Activated CD4-positive, alpha-beta T cell treated with anti-CD3 and anti-CD28 coated beads, Interleukin-2, amount 50 U/mL, for 16 hours (primary cell): ENCODE measurements around the gene ITPR1.

Experiments
- DNase-seq: peaks from one replicate; pipeline ENCODE4 v3.0.0-alpha.2; 2020

Gene ITPR1

DNA sequence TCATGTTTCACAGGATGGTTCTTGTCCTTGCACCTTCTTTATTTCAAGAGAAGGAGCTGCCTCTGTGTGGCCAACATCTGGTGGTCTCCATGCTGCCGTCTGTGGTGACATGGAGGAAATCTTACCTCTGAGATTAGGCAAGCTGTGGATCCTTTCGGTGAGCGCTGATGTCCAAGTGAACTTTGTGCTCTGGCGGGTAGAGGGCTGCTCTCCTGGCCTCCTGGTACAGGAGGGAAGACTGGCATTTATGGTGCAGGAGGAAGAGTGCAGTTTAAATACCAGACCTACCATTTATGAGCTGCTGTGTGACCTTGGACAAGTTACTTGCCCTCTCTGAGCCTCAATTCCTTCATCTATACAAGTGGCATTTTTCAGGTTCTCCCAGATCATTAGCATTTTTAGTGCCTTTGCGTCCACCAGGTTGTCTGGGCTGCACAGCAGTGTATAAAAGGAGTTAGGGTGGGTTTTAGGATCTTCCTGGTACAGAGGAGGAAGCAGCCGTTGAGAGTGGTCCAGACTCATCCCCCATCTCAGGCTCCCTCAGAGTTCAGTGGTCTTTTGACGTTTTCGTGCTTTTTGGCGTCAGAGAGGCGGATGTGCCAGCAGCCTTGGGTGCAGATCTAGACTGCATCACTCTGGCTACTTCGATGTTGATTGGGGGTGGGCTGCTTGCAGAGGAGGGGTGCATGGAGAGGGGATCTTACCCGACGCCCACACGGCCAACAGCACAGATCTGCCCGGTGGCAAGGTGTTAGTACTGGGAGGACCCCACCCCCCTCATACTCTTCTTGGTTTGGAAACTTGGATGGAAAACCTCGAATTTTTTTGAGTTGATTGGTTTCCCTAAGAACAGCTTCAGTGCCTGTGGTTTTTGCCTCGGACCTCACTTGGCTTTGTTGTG lies 162.2 kb downstream of the ITPR1 start:
- DNase-seq, result no peak

DNA sequence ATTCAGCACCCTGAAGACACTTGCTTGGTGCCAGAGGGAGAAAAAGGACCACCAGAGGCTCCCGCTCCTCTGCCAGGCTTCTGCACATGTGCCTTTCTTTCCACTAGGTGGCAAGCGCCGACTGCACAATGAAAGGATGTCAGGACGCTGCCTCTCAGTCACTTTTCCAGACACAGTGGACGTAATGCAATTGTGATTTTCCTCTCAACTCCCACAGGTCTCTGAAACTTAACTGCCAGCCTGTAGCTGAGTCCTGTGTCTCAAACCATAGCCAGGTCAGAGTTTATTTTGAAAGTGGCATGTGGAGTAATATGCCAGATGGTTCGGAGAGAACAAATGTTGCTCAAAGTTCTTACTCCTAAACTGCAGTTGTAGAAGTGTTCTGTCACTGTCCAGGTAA lies 162.9 kb downstream of the ITPR1 start:
- no peak for DNase-seq

DNA sequence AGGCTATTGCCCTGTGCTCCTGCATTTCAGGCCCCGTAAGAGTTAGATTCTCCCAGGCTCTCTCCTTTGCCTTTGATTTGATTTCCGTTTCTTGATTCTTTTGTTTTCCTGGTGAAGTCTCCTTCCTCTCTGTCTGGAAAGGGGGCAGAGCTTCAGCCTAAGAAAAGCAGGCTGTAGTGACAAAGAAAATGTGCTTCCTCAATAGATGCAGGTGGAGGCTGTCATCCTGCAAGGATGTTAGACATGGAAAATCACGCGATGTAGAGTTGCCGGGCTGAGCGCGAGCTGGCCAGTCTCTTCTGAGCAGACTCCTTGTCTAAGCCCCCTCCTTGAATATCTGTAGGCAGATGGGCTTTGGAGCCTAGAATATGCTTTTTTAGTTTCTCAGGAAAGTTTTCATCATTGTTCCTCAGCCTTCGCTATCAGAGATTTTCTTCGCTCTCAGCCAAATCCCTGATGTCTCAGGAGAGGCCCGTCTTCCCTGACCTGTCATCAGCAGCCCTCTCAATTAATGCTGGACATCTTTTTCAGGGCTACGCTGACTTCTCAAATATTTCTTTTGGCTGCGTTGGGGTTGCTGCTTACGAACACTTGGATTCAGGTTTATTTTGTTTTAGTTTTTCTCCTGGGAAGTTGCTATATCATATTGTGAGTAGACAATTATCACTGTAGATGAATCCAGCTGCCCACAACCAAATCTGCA lies 163.6 kb downstream of the ITPR1 start:
- DNase-seq, result no peak

DNA sequence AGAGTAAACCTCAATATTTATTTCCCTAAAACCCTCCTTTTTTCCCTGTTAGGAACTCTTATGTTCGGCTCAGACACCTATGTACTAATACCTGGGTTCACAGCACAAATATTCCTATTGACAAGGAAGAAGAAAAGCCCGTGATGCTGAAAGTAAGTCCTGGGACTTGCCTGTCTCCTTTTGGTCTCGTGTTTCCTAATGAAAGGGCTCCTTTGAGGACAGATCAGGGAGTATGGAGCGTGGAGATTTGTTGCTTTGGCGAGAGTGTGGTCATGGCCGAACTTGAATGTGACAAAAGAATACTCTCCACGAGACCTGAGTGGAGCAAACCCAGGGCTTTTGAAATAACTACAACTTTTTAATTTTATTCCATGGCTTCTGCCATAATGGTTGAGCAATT lies 167.8 kb downstream of the ITPR1 start:
- DNase-seq, result no peak

DNA sequence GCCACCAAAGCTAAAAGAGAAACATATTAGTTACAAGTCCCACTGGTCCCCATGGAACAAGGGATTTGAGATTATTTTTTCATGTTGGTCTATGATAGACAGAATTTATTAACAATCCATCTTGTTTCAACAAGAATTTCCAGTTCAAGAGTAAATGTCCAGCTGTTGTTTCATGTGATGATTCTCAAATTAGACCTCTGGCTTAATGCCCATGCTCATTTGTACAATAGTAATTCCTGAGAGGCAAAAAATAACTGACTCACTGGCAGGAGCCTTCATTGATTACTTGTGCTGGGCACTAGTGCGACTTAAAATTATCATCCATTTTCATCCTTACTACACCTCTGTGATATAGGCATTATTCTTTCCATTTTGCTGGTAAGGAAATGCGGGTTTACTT lies 171.3 kb downstream of the ITPR1 start:
- DNase-seq, result no peak

DNA sequence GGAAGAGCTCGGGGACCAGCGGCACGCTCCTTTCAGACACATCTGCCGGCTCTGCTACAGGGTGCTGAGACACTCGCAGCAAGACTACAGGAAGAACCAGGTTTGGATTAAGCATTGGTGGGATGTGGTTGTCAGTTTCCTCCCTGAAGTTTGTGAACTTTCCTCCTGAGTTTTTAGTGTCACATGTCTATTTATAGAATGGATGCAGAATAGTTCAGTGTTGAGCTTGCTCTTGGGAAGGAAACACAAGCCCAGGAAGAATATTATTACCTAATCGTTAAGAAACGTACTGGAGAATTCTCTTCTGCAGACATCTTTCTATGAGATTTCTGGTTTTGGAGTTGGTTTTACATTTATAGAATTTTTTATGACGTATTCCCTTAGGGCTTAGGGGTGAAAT lies 172.0 kb downstream of the ITPR1 start:
- no peak for DNase-seq

DNA sequence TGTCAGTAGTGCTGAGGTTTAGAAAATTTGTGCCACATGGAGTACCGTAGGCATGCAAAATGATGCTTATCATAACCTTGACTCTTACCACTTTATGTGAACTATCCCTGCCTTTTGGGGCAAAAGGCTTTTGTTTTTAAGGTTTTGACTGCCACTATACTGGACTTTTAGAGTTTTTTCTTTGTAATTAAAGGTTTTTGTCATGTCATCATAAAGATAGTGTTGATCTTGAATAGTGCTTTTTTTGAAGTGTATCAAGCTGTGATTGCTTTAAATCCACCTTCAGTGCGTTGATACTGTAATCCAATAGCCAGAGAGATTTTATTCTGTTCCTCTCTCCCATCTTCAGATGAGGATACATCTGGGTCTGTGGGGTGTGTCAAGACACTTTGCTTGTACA lies 172.9 kb downstream of the ITPR1 start:
- no peak for DNase-seq

DNA sequence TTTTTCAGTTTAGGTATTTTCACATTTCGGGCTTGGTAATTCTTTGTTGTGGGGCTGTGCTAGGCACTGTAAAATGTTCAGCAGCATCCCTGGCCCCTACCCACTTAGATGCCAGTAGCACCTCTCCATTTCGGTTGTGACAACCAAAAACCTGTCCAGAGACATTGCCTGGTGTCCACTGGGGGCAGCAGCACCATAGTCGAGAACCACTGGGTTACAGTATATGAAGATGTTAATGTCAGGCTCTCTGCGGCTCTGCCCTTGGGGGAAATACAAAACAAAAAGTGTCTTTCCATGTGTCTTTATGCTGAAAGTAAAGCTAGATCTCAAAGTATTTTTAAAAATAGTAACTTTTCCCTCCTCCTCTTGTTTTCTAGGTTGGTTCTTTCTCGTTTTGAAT lies 177.2 kb downstream of the ITPR1 start:
- no peak for DNase-seq

DNA sequence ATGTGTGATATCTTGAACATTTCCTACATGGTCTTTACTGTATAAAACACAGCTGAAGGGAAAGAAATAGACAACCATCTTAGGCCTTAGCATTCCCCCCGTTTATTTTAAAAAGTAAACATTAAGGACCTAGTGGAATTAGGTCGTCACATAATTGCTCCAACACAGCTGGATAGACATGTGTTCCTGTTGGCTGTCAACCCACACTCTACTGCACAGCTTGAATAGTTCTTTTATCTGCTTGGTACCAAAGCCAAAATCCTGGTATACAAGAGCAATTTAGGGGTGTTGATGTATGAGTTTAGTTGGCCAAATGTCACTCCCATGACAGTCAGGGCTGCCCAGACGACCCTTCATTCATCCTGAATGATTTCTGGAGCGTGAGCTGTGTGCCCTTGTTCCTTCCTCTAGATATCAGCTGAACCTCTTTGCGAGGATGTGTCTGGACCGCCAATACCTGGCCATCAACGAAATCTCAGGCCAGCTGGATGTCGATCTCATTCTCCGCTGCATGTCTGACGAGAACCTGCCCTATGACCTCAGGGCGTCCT lies 179.7 kb downstream of the ITPR1 start:
- DNase-seq, result no peak

DNA sequence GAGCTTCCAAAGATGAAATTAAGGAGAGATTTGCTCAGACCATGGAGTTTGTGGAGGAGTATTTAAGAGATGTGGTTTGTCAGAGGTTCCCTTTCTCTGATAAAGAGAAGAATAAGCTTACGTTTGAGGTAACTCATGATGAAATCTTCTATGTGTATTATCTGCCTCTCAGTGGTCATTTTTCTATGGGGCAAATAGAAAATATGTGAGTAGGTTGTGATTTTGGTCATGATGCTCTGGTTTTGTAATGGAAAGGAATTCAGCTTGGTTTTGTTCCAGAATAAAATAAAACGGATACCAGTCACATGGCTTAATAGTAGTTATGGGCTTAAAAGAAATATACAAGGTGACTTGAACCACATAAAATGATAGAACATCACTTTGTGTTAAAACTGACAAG lies 181.1 kb downstream of the ITPR1 start:
- DNase-seq, result no peak

DNA sequence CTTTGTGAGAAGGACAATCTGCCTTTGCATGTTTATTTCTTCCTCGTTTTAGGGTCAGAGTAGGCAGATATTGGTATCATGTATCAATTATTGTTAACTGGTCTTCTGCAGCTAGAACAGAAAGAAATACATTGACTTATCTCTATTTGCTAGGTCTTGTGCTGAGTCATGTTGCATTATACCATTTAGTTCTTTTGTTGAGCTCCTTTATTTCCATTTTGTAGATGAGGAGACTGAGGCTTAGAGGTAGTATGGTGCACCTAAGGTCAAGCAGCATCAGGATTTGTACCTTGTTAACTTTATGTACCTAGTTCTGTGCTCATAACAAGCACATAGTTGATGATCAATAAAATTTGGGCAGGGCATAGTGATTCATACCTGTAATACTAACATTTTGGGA lies 182.6 kb downstream of the ITPR1 start:
- DNase-seq, result no peak

DNA sequence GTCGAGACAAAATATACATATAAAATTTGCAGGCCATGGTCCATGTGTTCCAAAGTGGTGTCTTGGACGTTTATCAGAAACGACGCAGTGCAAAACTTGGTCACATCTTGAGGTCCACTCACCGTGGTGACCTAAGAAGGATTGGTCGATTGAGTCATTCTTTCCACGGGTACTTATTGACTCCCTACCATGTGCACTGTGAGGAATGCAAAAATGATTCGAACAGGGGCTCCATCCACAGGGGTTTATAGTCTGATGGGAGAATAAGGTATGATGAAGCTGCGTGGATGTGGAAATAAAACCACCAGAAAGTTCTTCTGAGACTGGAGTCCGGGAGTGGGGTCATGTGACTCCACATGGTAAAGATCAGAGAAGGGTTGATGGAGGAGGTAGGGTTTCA lies 185.2 kb downstream of the ITPR1 start:
- DNase-seq, result no peak

DNA sequence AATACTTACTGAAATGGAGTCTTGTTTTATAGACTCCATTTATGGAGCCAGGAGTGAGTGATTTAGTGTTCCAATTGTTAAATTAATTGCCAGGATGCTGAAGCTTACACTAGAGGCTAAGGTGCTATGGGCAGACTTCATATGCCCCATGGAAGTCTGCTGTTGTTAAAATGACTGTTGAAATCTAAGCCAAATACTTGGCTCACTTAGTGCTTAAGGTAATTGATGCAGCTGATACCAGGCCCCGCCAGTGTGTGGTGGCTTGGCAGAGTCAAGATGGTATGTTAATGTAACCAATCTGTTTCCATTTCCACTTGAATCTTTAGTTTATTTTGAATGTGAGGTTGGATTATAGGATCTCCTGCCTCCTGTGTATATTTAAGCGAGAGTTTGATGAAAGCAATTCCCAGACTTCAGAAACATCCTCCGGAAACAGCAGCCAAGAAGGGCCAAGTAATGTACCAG lies 187.1 kb downstream of the ITPR1 start:
- no peak for DNase-seq

DNA sequence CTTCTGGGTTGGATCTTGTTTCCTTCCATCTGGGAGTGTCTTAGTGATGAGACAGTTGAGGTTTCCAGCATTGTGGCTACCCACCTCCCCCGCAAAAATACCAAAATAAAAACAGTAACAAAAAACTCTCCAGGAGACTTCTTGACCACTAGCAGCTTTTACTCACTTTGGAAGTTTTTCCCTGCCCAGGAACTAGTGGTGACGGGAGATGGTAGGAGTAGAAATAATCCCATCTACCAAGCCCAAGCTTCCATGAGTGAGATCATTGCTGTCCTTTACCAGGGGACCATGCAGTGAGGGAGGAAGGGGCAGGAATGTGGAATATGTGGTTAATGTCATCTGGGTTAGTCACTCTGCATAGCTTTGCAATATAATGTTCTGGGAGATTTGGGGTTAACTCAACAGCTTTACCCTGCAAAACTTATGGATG lies 187.7 kb downstream of the ITPR1 start:
- DNase-seq, result no peak

DNA sequence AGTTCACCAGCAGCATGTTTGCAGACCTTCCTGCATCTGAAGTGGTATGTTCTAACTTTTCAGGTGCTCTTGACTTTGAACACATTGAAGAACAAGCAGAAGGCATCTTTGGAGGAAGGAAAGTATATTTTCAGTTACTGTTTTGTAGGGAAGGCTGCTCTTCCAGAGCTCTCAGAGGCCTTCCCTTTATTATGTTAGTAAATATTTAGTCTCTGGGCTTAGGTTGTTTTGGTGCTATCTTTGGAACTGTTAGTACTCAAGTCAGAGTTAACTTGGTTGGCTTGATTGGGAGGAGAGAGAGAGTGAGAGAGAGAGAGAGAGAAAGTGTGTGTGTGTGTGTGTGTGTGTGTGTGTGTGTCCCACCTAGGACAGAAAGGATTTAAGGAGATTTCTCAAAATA lies 188.2 kb downstream of the ITPR1 start:
- no peak for DNase-seq

DNA sequence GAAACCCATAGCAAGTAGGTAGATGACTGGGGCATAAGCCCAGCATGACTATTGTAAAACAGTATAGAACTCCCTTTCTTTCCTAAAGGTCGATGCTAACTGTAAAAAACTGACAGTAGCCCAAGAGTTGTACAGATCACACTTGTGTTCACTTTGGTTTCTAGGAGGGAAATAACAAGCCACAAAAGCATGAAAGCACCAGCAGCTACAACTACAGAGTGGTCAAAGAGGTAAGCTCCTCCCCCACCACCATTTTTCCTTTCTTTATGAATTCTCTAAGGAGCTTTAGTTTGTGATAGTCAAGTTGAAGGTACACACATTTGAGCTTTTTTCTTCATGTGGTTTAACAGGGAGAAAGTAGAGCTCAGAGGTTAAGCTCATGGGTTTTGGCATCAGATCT lies 191.0 kb downstream of the ITPR1 start:
- no peak for DNase-seq

DNA sequence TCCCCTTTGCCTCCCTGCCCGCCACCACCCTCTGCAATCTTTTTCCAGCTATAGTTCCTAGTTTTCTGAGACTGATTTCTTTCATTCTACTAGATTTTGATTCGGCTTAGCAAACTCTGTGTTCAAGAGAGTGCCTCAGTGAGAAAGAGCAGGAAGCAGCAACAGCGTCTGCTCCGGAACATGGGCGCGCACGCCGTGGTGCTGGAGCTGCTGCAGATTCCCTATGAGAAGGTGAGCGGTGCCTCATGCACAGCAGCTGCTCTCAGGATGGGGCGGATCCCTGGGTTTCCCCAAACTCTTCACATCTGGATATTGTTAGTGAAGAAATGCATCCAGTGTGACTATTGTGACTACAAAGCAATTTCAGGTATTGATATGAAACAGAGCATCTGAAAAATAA lies 191.8 kb downstream of the ITPR1 start:
- DNase-seq, result no peak

DNA sequence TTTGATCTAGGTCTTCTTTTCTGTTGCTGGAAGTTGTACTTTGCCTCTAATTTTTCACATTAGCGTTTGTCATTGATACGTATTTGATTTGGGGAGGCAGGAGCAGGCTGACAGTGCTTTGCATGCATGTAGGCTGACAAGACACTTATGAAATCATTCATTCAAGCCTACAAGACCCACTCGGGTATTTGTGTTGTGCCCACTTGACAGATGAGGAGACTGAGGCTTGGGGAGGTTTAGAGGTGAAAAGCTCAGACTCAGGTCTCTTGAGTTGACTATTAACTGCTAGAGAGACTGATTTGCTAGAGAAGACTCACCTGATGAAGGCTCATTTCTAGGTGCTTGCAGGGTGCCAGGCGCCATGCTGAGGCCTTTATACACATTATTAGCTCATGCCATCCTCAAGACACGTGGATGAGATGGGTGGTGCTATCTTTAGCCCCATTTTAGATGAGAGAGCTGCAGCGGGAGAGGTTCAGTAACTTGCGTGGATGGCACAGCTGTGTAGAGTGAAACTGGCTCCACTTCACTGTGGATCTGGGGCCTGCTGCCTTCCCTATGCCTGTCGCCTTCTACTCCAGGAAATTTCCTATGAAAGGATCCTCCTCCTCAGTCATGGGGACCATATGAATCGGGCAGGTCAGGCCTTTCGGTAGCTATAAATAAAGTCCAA lies 192.7 kb downstream of the ITPR1 start:
- no peak for DNase-seq

DNA sequence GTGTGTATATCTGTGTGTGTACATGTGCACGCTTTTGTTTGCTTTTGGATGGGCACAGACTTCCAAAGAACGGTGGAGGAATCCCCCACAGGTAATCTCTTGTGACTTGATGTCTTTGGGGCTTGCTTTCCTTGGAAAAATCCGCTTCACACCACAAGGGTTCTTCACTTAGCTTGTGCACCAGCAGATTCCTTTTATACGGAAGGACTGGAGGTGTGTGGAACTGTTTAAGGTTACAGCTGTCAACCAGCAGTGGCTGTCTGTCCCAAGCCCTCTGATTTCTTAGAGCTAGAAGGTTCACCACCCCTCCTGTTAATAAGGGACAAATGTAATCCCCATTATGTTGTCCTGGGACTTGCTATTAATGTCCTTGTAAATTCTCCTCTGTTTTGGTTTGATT lies 193.5 kb downstream of the ITPR1 start:
- no peak for DNase-seq

DNA sequence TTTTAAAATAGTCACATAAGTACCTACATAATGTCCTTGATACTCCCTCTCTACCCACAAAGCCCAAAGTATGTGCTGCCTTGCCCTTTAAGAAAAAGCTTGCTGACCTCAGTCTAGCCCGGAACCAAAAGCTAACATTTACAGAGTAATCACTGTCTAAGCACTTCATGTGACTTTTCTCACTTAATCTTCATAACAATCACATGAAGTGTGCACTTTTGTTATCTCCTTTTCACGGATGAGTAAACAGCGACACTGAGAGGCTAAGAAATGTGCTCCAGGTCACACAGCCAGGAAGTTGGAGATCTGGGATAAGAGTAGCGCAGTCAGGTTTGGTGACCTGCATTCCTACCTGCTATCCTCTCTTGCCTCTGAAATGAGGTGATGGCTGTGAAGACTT lies 194.0 kb downstream of the ITPR1 start:
- no peak for DNase-seq

DNA sequence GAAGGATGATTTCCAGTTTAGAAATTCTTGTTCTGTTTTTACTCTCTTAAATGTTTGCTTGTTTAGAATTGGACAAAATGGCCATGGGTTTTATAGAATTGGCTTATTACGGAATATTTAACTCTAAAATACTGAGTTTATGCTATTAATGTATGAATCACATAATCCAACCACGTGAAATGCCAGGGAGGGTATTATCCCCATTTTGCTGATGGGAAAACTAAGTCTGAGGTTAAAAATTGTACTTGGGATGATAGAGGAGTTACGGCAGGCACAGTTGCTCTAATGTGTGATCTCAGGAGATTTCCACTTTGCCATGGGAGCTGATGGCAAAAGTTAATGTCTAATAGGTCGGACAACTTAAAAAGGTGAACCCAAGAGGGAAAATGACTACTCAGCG lies 194.4 kb downstream of the ITPR1 start:
- DNase-seq, result no peak

DNA sequence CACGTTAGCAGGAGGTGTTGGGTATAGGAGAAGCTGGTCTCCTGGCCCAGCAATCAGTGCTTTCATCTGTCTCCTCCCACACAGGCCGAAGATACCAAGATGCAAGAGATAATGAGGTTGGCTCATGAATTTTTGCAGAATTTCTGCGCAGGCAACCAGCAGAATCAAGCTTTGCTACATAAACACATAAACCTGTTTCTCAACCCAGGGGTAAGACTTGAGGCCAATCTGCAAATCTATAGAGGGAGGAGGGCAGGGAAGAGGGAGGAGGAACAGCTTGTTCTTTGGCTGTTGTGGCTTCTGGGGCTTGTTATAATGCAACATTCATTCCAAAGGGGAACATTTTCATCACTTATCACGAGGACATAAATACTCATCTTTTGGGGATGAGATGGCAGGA lies 195.3 kb downstream of the ITPR1 start:
- no peak for DNase-seq

DNA sequence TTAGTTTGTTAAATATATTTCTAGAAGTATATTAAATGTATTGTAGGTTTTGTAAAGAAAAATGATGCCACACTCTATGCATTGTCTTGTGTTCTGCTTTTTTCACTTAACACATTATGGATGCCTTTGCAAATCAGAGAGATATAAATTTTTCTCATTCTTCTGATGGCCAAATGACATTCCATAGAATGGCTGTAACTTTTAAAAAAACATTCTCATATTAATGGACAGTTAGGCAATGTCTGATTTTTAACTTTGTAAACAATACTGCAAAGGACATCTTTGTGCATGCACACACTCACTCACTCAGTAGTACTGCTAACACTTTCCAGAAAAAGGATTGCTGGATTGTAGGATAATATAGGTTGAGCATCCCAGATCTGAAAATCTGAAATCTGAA lies 195.9 kb downstream of the ITPR1 start:
- DNase-seq, result no peak

DNA sequence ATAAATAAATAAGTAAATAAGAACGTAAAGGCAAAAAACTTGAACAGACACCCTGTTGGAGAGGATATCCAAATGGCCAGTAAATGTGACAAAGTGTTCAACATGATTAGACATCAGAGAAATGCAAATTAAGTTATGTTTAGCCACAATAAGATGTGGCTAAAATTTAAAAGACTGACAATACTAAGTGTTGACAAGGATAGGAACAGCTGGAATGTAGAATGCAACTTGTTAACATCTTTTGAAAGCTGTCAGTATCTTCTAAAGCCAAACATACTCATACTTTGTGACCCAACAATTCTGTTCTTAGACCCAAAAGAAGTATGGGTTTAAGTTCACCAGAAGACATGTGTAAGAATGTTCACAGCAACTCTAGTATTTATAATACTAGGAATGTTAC lies 197.1 kb downstream of the ITPR1 start:
- no peak for DNase-seq
